Measurements from ENCODE around the gene HPSE.
"Not testable (repeated sequence)": the region's sequence is repeated elsewhere in the genome, so short reads cannot be mapped to it uniquely, and the experiment has no call there.

Gene HPSE

DNA sequence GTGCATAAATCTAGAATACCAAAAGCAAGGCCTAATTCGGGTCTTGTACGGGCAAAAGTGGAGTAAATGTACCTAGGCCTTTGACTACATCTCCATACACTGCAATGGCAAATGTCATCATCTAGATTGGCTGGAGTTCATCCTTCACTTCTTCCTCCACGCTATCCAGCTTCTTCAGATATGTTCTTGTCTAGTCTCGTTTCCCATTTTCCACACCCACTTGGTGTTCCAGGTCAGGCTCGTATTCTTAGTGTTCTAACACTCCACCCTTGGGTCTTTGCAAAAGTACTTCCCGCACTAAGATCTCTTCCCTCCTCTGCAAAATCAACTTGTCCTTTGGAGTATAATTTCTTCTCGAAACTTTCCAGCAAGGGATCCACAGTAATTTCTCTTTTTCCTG lies 51.5 kb downstream of the HPSE start:
- no peak for DNase-seq (ENCODE audit: low read depth)

GRCh38 chr4:83282049-83282535 lies 52.6 kb downstream of the HPSE start:
- DNase-seq (ENCODE audit: low read depth), result peak; percentile 44

DNA sequence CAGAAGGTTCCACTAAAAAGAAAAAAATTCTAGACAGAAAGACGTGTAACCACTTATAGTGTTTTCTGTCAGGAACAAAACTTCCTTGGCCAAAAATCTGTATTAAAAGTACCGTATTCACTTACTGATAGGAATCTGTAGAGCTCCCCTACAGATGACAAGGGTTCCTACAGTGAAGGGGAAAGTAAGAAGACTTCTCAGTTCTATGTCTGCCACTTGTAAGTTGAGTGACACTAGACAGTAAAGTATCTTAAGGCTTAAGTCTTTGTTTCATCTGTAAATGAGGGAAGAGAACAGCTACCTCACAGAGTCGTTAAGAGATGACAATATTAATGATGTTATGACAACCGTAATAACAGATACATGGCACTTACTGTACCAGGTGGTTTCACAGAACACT lies 53.3 kb downstream of the HPSE start:
- DNase-seq (ENCODE audit: low read depth), result no peak

DNA sequence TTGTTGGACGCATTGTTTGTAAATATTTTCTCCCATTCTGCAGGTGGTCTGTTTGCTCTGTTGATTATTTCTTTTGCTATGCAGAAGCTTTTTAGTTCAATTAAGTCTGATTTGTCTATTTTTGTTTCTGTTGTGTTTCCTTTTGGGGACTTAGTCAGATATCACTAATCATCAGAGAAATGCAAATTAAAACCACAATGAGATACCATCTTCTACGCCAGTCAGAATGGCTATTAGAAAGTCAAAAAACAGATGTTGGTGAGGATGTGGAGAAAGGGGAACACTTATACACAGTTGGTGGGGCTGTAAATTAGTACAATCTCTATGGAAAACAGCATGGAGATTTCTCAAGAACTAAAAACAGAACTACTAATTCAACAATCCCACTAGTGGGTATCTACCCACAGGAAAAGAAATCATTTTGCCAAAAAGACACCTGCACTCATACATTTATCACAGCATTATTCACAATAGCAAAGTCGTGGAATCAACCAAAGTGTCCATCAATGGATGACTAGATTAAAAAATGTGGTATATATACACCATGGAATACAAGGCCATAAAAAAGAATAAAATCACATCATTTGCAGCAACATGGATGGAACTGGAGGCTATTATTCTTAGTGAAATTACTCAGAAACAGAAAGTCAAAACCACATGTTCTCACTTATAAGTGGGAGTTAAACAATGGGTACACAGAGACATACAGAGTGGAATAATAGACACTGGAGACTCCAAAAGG lies 58.2 kb downstream of the HPSE start:
- no peak for DNase-seq (ENCODE audit: low read depth)

- not testable (repeated sequence) for DNase-seq (ENCODE audit: low read depth)
These were observed 60.7 kb downstream of the HPSE start for GRCh38 chr4:83273926-83274325.

GRCh38 chr4:83272900-83273299 lies 61.7 kb downstream of the HPSE start:
- no peak for DNase-seq (ENCODE audit: low read depth)

DNA sequence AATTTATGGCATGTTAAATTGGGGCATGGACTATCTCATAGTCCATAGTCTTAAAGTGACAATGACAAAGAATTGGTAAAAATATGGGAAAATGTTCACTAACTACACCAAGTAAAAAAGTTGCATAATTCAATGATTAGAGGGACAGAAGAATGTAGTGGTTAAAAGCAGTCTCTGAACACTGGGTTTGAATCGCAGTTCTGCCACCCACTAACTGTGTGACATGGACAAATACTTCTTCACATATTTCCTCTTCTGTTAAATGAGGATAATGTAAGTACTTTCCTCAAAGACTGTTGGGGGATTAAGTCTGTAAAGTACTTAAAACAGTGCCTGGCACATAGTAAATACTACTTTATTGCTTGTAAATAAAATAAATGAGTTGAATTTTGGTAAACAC lies 65.4 kb downstream of the HPSE start:
- DNase-seq (ENCODE audit: low read depth), result no peak

GRCh38 chr4:83268491-83268890 lies 66.2 kb downstream of the HPSE start:
- DNase-seq (ENCODE audit: low read depth), result no peak

- no peak for DNase-seq (ENCODE audit: low read depth)
These were observed 66.7 kb downstream of the HPSE start for GRCh38 chr4:83267830-83268475.

DNA sequence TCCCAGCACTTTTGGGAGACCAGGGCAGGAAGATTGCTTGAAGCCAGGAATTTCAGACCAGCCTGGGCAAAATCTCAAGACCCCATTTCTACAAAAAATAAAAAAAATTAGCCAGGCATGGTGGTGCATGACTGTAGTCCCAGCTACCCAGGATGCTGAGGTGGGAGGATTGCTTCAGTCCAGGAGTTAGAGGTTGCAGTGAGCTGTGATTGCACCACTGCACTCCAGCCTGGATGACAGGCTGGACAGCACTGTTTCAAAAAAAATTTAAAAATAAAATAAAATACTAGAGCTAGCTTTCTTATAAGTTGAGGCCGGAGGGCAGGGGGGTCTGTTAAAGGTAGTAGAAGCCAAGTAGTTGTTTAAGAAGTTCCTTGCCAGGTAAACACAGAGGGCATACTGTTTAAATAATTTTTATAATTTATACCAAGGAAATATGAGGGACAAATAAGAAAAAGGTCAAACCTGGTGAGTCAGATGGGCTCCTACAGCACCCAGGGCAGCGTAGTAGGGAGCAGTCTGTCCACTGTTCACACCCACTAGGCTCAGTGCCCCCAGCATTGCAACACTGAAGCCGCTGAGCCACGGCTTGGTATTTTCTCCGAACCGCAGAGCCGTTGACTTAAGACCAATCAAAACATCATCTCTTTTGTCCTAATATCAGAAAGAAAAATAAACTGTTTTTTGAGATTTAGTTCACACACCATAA lies 67.4 kb downstream of the HPSE start:
- DNase-seq (ENCODE audit: low read depth), result no peak

DNA sequence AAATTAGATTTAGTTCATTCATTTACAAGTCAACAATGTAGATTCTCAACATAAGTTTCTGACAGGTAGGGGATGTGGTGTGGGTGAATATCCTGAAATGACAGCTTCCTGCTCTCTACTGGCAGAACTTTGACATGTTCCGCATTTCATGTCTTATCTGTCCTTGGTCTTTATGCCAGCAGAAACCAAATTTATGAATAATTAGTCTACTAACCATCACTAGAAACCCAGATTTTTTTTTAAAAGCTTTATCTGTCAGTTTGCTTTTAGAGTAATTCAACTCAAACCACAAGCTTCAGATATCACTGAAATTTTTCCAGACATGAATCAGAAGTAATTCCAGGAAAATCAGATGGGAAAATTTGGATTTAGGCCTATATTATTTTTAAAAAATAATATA lies 68.0 kb downstream of the HPSE start:
- DNase-seq (ENCODE audit: low read depth), result no peak

DNA sequence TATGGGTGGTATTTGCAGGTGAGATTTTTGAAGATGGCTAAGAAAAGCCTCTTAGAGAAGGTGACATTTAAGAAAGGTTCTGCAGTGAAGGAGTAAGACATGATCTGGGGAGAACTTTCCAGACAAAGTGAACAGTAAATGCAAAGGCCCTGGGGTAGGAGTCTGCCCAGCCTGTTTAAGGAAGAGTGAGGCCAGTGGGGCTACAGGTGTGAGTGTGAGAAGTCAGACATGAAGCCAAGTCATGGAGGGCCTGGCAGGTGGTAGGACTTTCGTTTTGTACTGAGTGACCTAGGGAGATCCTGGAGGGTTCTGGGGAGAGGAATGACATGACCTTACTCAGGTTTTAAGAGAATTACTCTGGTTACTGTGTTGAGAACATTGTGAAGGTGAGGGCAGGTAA lies 71.5 kb downstream of the HPSE start:
- no peak for DNase-seq (ENCODE audit: low read depth)

- no peak for DNase-seq (ENCODE audit: low read depth)
These were observed 72.0 kb downstream of the HPSE start for GRCh38 chr4:83262682-83263081.

GRCh38 chr4:83261307-83261706 lies 73.3 kb downstream of the HPSE start:
- no peak for DNase-seq (ENCODE audit: low read depth)

- DNase-seq (ENCODE audit: low read depth), result no peak
These were observed 75.1 kb downstream of the HPSE start for GRCh38 chr4:83259586-83259985.

- no peak for DNase-seq (ENCODE audit: low read depth)
These were observed 76.2 kb downstream of the HPSE start for GRCh38 chr4:83258461-83258860.

DNA sequence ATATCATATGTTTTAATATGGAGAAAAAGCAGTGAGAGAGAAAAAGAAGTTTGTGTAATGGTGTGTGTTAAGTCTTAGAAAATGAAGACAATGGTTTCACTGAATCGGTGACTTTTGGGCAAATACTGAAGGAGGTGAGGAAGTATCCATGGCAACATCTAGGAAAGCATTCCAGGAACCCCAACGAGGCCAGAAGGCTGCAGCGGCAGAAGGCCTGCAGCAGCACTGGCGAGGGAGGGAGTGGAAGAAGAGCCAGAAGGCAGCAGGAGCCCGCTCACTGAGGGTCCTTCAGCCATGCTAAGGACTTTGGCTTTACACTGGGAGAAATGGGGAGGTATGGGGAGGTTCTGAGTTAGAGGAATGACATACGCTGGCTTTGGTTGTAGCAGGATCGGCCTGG lies 76.8 kb downstream of the HPSE start:
- DNase-seq (ENCODE audit: low read depth), result no peak

- DNase-seq (ENCODE audit: low read depth), result no peak
These were observed 79.1 kb downstream of the HPSE start for GRCh38 chr4:83255584-83255983.

DNA sequence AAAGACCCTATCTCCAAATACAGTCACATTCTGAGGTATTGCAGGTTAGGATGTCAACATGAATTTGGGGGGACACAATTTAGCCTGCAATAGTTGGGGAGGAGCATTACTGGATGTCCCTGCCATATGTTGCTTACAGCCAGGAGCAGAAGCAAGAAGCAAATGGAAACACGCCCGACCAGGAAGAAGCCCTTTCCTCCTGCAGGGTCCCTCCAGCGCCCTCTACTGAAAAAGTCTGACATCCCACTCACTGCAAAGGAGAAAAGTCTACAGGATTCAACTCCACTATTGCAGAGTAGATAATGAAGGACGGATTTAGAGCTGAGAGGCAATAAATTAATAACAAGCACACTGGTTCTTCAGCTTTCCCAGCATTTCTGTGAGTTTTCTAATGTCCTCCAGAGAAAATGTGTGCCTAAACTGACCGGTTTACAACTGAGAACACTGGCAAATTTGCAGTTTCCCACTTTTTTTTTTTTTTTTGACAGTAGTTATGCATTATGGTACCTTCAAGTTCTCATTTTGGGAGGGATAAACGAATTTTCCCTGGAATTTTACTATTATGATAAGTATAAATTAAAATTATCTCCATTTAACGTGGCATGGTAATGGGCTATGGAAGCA lies 81.8 kb downstream of the HPSE start:
- peak; percentile 41 for DNase-seq (ENCODE audit: low read depth)

GRCh38 chr4:83251447-83251830 lies 83.2 kb downstream of the HPSE start:
- no peak for DNase-seq (ENCODE audit: low read depth)

- DNase-seq (ENCODE audit: low read depth), result no peak
These were observed 83.8 kb downstream of the HPSE start for GRCh38 chr4:83250687-83251446.

GRCh38 chr4:83248486-83248885 lies 86.2 kb downstream of the HPSE start:
- DNase-seq (ENCODE audit: low read depth), result no peak

Measured in activated gamma-delta T cell treated with anti-CD3 and anti-CD28 coated beads, Interleukin-2, amount 50 U/mL, for 16 hours (primary cell).